ENCODE data around the gene PLA2G2E. TPM values are rescaled to one million over a fixed set of nuclear protein-coding genes. Genes with fewer than 3 reads are reported as not detected.

Gene PLA2G2E
- total RNA-seq, 6 experiments from 2014 or later = not detected

DNA sequence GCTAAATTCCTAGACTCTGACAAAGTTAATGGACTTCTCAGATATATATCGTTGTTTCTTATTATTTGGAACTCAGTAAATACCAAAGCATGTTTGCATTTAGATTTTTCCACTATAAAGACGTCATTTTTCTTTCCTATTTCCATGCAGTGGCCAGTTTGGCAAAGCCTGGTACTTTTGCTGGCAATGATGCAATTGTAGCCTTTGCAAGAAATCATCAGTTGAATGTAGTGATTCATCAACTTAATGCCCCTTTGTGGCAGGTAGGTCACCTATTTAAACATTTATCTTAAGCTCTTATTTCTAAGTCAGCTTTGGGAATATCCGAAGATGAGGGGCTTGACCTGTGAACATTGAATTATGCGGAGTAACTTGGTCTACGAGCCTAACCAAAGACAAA is 29.2 kb downstream of the PLA2G2E start:
- peak in 1 of 4 donors; percentile 52 for ATAC-seq
- intact Hi-C loops (cut with DNase I) = no loop called here
- WGBS (ENCODE audit: insufficient coverage, low coverage, low lambda C conversion rate, missing lambda C conversion rate) = 87% methylated on average over 5 of the region's 5 CpGs

GRCh38 chr1:19893687-19894086 is 29.7 kb downstream of the PLA2G2E start:
- TF ChIP-seq CTCF (IDR thresholded peaks at IDR 0.05) (no peak), POLR2A (IDR thresholded peaks at IDR 0.05) (no peak)
- DNase-seq (peak in 1 of 3 donors; percentile 35), ATAC-seq (peak; percentile 58 to 78 (median 64))
- WGBS (ENCODE audit: insufficient coverage, low coverage, low lambda C conversion rate, missing lambda C conversion rate) = 40% methylated on average over 1 of the region's 3 CpGs
- intact Hi-C loops (cut with DNase I) = no loop called here
- Histone ChIP-seq H3K27me3 (no peaks in the 10 kb centered on the region), H3K9me3 (no peaks in the 10 kb centered on the region), H3K4me1 (peaks cover 0 to 4% (median 2%) of the 10 kb centered on the region in 4 donors), H3K4me3 (no peak overlapping the region), H3K27ac (no peak overlapping the region), H3K36me3 (peaks cover 0 to 24% (median 3%) of the 10 kb centered on the region in 4 donors)

More for the DNA sequence above, 29.2 kb downstream of the PLA2G2E start:
- Histone ChIP-seq H3K27me3 (no peaks in the 10 kb centered on the region), H3K27ac (no peak overlapping the region), H3K4me1 (peaks cover 0 to 4% (median 2%) of the 10 kb centered on the region in 4 donors), H3K9me3 (no peaks in the 10 kb centered on the region), H3K36me3 (peaks cover 0 to 30% (median 5%) of the 10 kb centered on the region in 4 donors), H3K4me3 (no peak overlapping the region)
- no peak for TF ChIP-seq CTCF (IDR thresholded peaks at IDR 0.05)
- no peak for TF ChIP-seq POLR2A (IDR thresholded peaks at IDR 0.05)
- DNase-seq = no peak

GRCh38 chr1:19892628-19893168 is 30.7 kb downstream of the PLA2G2E start:
- Histone ChIP-seq H3K4me1 (peaks cover 0 to 4% (median 2%) of the 10 kb centered on the region in 4 donors), H3K27me3 (no peaks in the 10 kb centered on the region), H3K27ac (no peak overlapping the region), H3K4me3 (no peak overlapping the region), H3K9me3 (no peaks in the 10 kb centered on the region), H3K36me3 (peaks cover 0 to 23% (median 3%) of the 10 kb centered on the region in 4 donors)
- TF ChIP-seq POLR2A (IDR thresholded peaks at IDR 0.05) (no peak), CTCF (IDR thresholded peaks at IDR 0.05) (no peak)
- ATAC-seq = no peak
- WGBS (ENCODE audit: insufficient coverage, low coverage, low lambda C conversion rate, missing lambda C conversion rate) = 91% methylated on average over 6 of the region's 6 CpGs
- DNase-seq = no peak
- intact Hi-C loops (cut with DNase I) = no loop called here

- 94% methylated on average over 3 of the region's 3 CpGs for WGBS (ENCODE audit: insufficient coverage, low coverage, low lambda C conversion rate, missing lambda C conversion rate)
- no peaks in the 10 kb centered on the region for H3K9me3 ChIP-seq
- DNase-seq (no peak), ATAC-seq (no peak)
- no peaks in the 10 kb centered on the region for H3K27me3 ChIP-seq
- H3K27ac ChIP-seq = no peak overlapping the region
- intact Hi-C loops (cut with DNase I) = no loop called here
- no peak overlapping the region for H3K4me3 ChIP-seq
- H3K36me3 ChIP-seq = peaks cover 0 to 18% (median 2%) of the 10 kb centered on the region in 4 donors
- no peak for TF ChIP-seq POLR2A (IDR thresholded peaks at IDR 0.05)
- TF ChIP-seq CTCF (IDR thresholded peaks at IDR 0.05) = no peak
- H3K4me1 ChIP-seq = peaks cover 0 to 4% (median 2%) of the 10 kb centered on the region in 4 donors
Observed at GRCh38 chr1:19892129-19892528, 31.3 kb downstream of the PLA2G2E start.
